Neural crest cell (in vitro differentiated cells): ENCODE data around the gene EHBP1. TPM values are rescaled to one million over a fixed set of nuclear protein-coding genes. Genes with fewer than 3 reads are reported as not detected.

Experiments
- DNase-seq: peaks from one replicate; pipeline ENCODE4 v3.0.0; 2021; ENCODE audit warnings: low read depth, mixed read lengths, low spot score
- H3K27ac Mint-ChIP-seq: one replicate; pipeline ENCODE4 v1.8.0; 2021; ENCODE audit warnings: mild to moderate bottlenecking, mixed read lengths; ENCODE audit not compliant: unreplicated experiment
- H3K27me3 Mint-ChIP-seq: 2 replicates; pipeline ENCODE4 v1.8.0; 2021; ENCODE audit warnings: low read depth, mild to moderate bottlenecking, mixed read lengths
- H3K36me3 Mint-ChIP-seq: 2 replicates; pipeline ENCODE4 v1.8.0; 2021; ENCODE audit warnings: low read depth, mild to moderate bottlenecking, mixed read lengths
- H3K4me1 Mint-ChIP-seq: 2 replicates; pipeline ENCODE4 v1.8.0; 2021; ENCODE audit warnings: mixed read lengths
- H3K4me3 Mint-ChIP-seq: one replicate; pipeline ENCODE4 v1.8.0; 2021; ENCODE audit warnings: mild to moderate bottlenecking, mixed read lengths
- H3K9me3 Mint-ChIP-seq: 2 replicates; pipeline ENCODE4 v1.8.0; 2021; ENCODE audit warnings: mixed read lengths
- CTCF ChIP-seq: fragments of 200-600 bp; sonication (generic); conservative IDR thresholded peaks from 2 replicates; pipeline ENCODE4 v1.5.0; 2021; ENCODE audit warnings: antibody characterized with exemption, mild to moderate bottlenecking
- total RNA-seq: library from RNA; stranded (reverse); gene quantifications from 2 replicates; pipeline ENCODE4 v1.2.1, GENCODE V29; 2021

The EHBP1 gene
- total RNA-seq, 1 donor from 2014 or later, result 42.3 TPM

- H3K9me3 Mint-ChIP-seq, result no peaks in the 10 kb centered on the region
- no peak overlapping the region for H3K4me3 Mint-ChIP-seq
- H3K36me3 Mint-ChIP-seq, result no peaks in the 10 kb centered on the region
- no peak for DNase-seq
- H3K27ac Mint-ChIP-seq, result no peak overlapping the region
- TF ChIP-seq CTCF, result no peak
- peaks cover 6% of the 10 kb centered on the region for H3K4me1 Mint-ChIP-seq
- H3K27me3 Mint-ChIP-seq, result no peaks in the 10 kb centered on the region
Measured at GRCh38 chr2:62897187-62897827, 191.8 kb downstream of the EHBP1 start.

GRCh38 chr2:62904344-62904743 is 198.8 kb downstream of the EHBP1 start:
- Mint-ChIP-seq H3K9me3 (no peaks in the 10 kb centered on the region), H3K27ac (no peak overlapping the region), H3K4me1 (no peaks in the 10 kb centered on the region), H3K4me3 (no peak overlapping the region), H3K36me3 (no peaks in the 10 kb centered on the region), H3K27me3 (no peaks in the 10 kb centered on the region)
- no peak for DNase-seq
- no peak for TF ChIP-seq CTCF

GRCh38 chr2:62908145-62908544 is 202.6 kb downstream of the EHBP1 start:
- Mint-ChIP-seq H3K9me3 (no peaks in the 10 kb centered on the region), H3K4me3 (no peak overlapping the region), H3K36me3 (no peaks in the 10 kb centered on the region), H3K4me1 (no peaks in the 10 kb centered on the region), H3K27me3 (no peaks in the 10 kb centered on the region), H3K27ac (no peak overlapping the region)
- DNase-seq, result no peak
- no peak for TF ChIP-seq CTCF

- TF ChIP-seq CTCF, result no peak
- no peak overlapping the region for H3K27ac Mint-ChIP-seq
- H3K27me3 Mint-ChIP-seq, result no peaks in the 10 kb centered on the region
Measured at GRCh38 chr2:62913311-62913710, 207.8 kb downstream of the EHBP1 start.

GRCh38 chr2:62919041-62919440 is 213.5 kb downstream of the EHBP1 start:
- no peak overlapping the region for H3K4me3 Mint-ChIP-seq
- no peaks in the 10 kb centered on the region for H3K4me1 Mint-ChIP-seq
- peaks cover 34% of the 10 kb centered on the region for H3K36me3 Mint-ChIP-seq
- H3K27me3 Mint-ChIP-seq, result no peaks in the 10 kb centered on the region
- peaks cover 11% of the 10 kb centered on the region for H3K9me3 Mint-ChIP-seq
- no peak for TF ChIP-seq CTCF
- H3K27ac Mint-ChIP-seq, result no peak overlapping the region
- no peak for DNase-seq

More at GRCh38 chr2:62913311-62913710, 207.8 kb downstream of the EHBP1 start:
- Mint-ChIP-seq H3K9me3 (no peaks in the 10 kb centered on the region), H3K4me3 (no peak overlapping the region), H3K4me1 (no peaks in the 10 kb centered on the region), H3K36me3 (peaks cover 2% of the 10 kb centered on the region)
- no peak for DNase-seq
